Panc1 (cell line): ENCODE results near the gene MRRF.

Experiments
- POLR2AphosphoS5 ChIP-seq: IDR thresholded peaks from 2 replicates; pipeline ENCODE4 v1.6.1; 2012; ENCODE audit warnings: mild to moderate bottlenecking, low read depth, low read length, moderate library complexity
- SIN3A ChIP-seq: IDR thresholded peaks from 2 replicates; pipeline ENCODE4 v1.6.1; 2012; ENCODE audit warnings: low read depth, mild to moderate bottlenecking, low read length, moderate library complexity, borderline replicate concordance; ENCODE audit not compliant: insufficient read depth
- TCF7L2 ChIP-seq: IDR thresholded peaks from 2 replicates; pipeline ENCODE4 v1.6.1; 2011; ENCODE audit warnings: mild to moderate bottlenecking, low read depth, low read length, inconsistent platforms
- TF ChIP-seq, protein P1 (sequence below): fragments of 450-650 bp; IDR thresholded peaks from 2 replicates; pipeline ENCODE4 v1.5.1; 2017; ENCODE audit warnings: mild to moderate bottlenecking

DNA sequence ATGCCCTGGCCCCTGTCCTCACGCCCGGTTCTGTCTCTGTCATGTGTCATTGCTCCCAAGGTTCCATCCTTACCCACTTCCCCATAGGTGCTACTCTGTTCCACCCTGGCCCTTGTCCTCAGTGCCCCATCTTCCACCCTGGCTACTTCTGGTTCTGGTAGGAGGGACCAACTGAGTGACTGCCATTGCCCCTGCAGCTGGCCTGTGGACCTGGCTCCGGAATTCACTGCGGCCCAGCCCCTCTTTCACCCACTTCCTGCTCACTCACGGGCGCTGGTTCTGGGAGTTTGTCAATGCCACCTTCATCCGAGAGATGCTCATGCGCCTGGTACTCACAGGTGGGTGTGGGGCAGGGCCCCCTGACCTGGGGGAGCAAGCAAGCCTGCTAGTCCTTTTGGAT lies 113.6 kb downstream of the MRRF start:
- TF ChIP-seq, protein P1, sequence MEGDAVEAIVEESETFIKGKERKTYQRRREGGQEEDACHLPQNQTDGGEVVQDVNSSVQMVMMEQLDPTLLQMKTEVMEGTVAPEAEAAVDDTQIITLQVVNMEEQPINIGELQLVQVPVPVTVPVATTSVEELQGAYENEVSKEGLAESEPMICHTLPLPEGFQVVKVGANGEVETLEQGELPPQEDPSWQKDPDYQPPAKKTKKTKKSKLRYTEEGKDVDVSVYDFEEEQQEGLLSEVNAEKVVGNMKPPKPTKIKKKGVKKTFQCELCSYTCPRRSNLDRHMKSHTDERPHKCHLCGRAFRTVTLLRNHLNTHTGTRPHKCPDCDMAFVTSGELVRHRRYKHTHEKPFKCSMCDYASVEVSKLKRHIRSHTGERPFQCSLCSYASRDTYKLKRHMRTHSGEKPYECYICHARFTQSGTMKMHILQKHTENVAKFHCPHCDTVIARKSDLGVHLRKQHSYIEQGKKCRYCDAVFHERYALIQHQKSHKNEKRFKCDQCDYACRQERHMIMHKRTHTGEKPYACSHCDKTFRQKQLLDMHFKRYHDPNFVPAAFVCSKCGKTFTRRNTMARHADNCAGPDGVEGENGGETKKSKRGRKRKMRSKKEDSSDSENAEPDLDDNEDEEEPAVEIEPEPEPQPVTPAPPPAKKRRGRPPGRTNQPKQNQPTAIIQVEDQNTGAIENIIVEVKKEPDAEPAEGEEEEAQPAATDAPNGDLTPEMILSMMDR, result no peak
- TF ChIP-seq SIN3A, result no peak
- no peak for TF ChIP-seq POLR2AphosphoS5
- TF ChIP-seq TCF7L2, result no peak
